Measurements from ENCODE around the gene SAMD3. TPM values are rescaled to one million over a fixed set of nuclear protein-coding genes. Genes with fewer than 3 reads are reported as not detected.
"Not testable (repeated sequence)": the region's sequence is repeated elsewhere in the genome, so short reads cannot be mapped to it uniquely, and the experiment has no call there.

Gene SAMD3
- total and polyA plus RNA-seq, 12 donors: 0.48 to 12.5 (median 4.4) TPM; not detected in 1

DNA sequence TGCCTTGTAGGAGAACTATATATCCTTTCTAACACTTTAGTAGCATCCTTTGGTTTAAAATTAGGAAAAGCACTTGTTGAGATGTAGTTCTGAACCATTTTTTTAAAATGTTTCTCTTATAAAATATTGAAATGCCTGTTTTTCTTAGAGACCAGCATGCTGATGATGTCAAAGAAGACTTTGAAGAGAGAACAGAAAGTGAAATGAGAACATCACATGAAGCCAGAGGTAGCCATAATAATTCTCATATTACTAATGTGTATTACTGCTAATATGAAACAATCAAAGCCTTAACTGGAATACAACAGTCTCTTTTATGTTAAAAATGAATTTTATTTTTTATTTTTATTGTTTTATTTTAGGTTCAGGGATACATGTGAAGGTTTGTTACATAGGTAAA is 102.0 kb downstream of the SAMD3 start:
- TF ChIP-seq, protein P1, sequence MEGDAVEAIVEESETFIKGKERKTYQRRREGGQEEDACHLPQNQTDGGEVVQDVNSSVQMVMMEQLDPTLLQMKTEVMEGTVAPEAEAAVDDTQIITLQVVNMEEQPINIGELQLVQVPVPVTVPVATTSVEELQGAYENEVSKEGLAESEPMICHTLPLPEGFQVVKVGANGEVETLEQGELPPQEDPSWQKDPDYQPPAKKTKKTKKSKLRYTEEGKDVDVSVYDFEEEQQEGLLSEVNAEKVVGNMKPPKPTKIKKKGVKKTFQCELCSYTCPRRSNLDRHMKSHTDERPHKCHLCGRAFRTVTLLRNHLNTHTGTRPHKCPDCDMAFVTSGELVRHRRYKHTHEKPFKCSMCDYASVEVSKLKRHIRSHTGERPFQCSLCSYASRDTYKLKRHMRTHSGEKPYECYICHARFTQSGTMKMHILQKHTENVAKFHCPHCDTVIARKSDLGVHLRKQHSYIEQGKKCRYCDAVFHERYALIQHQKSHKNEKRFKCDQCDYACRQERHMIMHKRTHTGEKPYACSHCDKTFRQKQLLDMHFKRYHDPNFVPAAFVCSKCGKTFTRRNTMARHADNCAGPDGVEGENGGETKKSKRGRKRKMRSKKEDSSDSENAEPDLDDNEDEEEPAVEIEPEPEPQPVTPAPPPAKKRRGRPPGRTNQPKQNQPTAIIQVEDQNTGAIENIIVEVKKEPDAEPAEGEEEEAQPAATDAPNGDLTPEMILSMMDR (IDR thresholded peaks at IDR 0.05): no peak
- TF ChIP-seq POLR2A (IDR thresholded peaks at IDR 0.05): no peak
- DNase-seq: no peak
- no peaks in the 10 kb centered on the region for H3K27me3 ChIP-seq

DNA sequence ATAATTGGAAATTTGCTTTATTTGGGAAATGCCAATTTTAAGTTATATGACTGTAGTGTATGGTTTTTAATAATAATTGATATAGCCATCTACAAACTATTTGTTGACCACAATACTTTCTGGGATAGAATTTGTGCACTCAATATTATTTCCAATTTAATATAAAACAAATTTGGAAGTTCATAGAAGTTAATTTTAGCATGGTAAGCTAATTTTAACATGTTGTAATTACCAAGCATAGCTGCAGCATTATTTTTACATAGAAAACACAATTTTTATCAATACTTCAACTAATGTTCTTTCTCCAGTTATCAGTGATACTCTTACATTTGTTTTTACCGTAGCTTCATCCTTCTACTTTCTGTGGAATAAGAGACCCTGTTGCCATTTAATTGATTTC is 103.5 kb downstream of the SAMD3 start:
- intact Hi-C loops (cut with DNase I): no loop called here

More for the DNA sequence above, 102.0 kb downstream of the SAMD3 start:
- Histone ChIP-seq H3K4me3 (no peak overlapping the region), H3K36me3 (replicated peaks in 1 of 2) (no peaks in the 10 kb centered on the region), H3K27ac (no peak overlapping the region), H3K9me3 (replicated peaks in 1 of 3) (no peaks in the 10 kb centered on the region), H3K4me1 (replicated peaks in 1 of 2) (peaks cover 0 to 5% of the 10 kb centered on the region in 2 donors)
- intact Hi-C loops (cut with DNase I): no loop called here

DNA sequence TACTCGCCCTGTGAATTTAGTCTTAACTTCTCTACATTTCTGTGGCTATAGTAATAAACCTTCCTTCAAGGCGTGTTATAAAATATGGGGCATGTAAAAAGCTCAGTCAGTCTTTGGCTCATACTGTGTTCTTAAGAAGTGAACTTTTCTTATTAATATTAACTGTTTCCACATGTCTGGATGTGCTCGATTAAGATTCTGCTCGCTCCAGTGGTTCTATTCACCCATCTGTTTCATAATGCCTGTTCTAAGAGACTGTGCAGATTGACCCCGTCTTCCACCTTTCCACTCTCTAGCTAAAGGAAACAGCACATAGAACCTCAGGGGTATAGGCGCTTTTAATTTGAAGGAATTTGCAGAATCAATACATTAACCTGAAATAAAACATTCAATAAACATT is 104.5 kb downstream of the SAMD3 start:
- Histone ChIP-seq H3K36me3 (replicated peaks in 1 of 2) (no peaks in the 10 kb centered on the region), H3K4me1 (replicated peaks in 1 of 2) (no peaks in the 10 kb centered on the region), H3K4me3 (no peak overlapping the region), H3K9me3 (replicated peaks in 1 of 3) (no peaks in the 10 kb centered on the region), H3K27me3 (no peaks in the 10 kb centered on the region), H3K27ac (no peak overlapping the region)
- TF ChIP-seq POLR2A (IDR thresholded peaks at IDR 0.05): no peak
- TF ChIP-seq, protein P1 (IDR thresholded peaks at IDR 0.05): no peak
- intact Hi-C loops (cut with DNase I): no loop called here
- WGBS, 4 donors: 91 to 97% (median 96%) methylated on average over 6 of the region's 6 CpGs
- no peak for DNase-seq

More for the DNA sequence above, 103.5 kb downstream of the SAMD3 start:
- no peaks in the 10 kb centered on the region for H3K9me3 ChIP-seq (replicated peaks in 1 of 3)
- H3K4me1 ChIP-seq (replicated peaks in 1 of 2): no peaks in the 10 kb centered on the region
- no peaks in the 10 kb centered on the region for H3K36me3 ChIP-seq (replicated peaks in 1 of 2)
- H3K27me3 ChIP-seq: no peaks in the 10 kb centered on the region
- TF ChIP-seq, protein P1 (IDR thresholded peaks at IDR 0.05): no peak
- TF ChIP-seq POLR2A (IDR thresholded peaks at IDR 0.05): no peak
- DNase-seq: no peak
- 96 to 100% (median 98%) methylated on average over 1 of the region's 1 CpG for WGBS, 4 donors
- H3K4me3 ChIP-seq: no peak overlapping the region
- no peak overlapping the region for H3K27ac ChIP-seq

DNA sequence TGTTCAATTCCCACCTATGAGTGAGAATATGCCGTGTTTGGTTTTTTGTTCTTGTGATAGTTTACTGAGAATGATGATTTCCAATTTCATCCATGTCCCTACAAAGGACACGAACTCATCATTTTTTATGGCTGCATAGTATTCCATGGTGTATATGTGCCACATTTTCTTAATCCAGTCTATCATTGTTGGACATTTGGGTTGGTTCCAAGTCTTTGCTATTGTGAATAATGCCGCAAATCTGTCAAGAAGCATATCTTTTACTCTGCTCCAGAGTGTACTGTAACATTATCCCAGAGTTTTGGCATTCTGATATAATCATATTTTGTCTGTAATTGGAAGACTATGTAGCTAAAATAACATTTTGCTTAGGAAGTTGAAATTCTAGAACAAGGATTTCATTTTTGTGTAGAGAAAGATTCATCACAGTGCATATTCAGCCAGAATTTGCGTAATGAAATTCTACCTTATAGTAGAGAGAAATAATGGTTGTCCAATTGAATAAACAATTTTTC is 105.5 kb downstream of the SAMD3 start:
- H3K27ac ChIP-seq; DNase-seq; H3K36me3 ChIP-seq (replicated peaks in 1 of 2); H3K4me3 ChIP-seq; intact Hi-C loops (cut with DNase I); H3K4me1 ChIP-seq (replicated peaks in 1 of 2); H3K9me3 ChIP-seq (replicated peaks in 1 of 3); H3K27me3 ChIP-seq: not testable (repeated sequence)
- WGBS, 4 donors: 94 to 99% (median 99%) methylated on average over 2 to 3 of the region's 4 CpGs

DNA sequence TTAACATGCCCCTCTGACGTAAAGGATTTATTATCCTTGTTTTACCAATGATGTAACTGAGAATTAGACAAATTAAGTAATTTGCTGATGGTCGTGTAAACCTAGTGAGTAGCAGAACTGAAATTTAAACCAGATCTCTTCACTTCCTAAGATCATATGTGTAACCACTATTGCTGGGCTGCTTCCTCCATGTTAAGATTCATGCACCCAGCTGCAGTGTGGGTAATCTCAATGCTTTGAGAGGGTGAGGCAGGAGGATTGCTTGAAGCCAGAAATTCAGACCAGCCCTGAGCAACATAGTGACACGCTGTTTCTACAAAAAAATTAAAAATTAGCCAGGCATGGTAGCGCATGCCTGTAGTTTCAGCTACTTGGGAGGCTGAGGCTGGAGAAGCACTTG is 106.5 kb downstream of the SAMD3 start:
- Histone ChIP-seq H3K36me3 (replicated peaks in 1 of 2) (no peaks in the 10 kb centered on the region), H3K27ac (no peak overlapping the region), H3K27me3 (no peaks in the 10 kb centered on the region), H3K4me1 (replicated peaks in 1 of 2) (no peaks in the 10 kb centered on the region), H3K9me3 (replicated peaks in 1 of 3) (no peaks in the 10 kb centered on the region), H3K4me3 (no peak overlapping the region)
- TF ChIP-seq, protein P1 (IDR thresholded peaks at IDR 0.05): no peak
- TF ChIP-seq POLR2A (IDR thresholded peaks at IDR 0.05): no peak
- 88 to 91% (median 89%) methylated on average over 4 of the region's 4 CpGs for WGBS, 4 donors
- DNase-seq: no peak
- intact Hi-C loops (cut with DNase I): no loop called here

Measured in adrenal gland (tissue), 12 donors.